HepG2 (cell line): ENCODE measurements around the gene ZNF615. TPM values are rescaled to one million over a fixed set of nuclear protein-coding genes. Genes with fewer than 3 reads are reported as not detected.

Experiments used
- ATAC-seq: fragments of 200-7000 bp; cut with Tn5 transposase; 3 replicates; pipeline ENCODE4 v1.9.1; 2020; ENCODE audit warnings: mild to moderate bottlenecking, moderate library complexity
- BruUV-seq: library from RNA; stranded (reverse); fragments of 400-500 nt; replicated peaks from 2 replicates; lab custom pipeline; 2021; lab: Mats Ljungman, UMichigan
- CTCF ChIA-PET: fragments of 300-600 bp; formaldehyde crosslinking; extraction: SDS; loops from one replicate; lab custom pipeline; 2021; ENCODE audit warnings: low total read pairs, inconsistent platforms, low intra/inter-chr PET ratio; lab: Yijun Ruan, JAX
- POLR2A ChIA-PET: fragments of 350-600 bp; sonication (Branson Sonifier 250); formaldehyde crosslinking; loops from one replicate; lab custom pipeline; 2020; ENCODE audit warnings: antibody characterized with exemption, inconsistent platforms; lab: Yijun Ruan, JAX
- DNase-seq: peaks from one replicate; pipeline ENCODE4 v3.0.0-alpha.2; 2015; ENCODE audit warnings: low spot score
- FAIRE-seq: peaks from 3 replicates; lab custom pipeline; 2011; peaks lifted over from hg19 to GRCh38; lab: Jason Lieb, UNC
- H2AFZ ChIP-seq: one replicate; pipeline ENCODE4 v1.6.1; 2011; ENCODE audit warnings: low read length, inconsistent platforms
- H3K27ac ChIP-seq: fragments of 300-600 bp; 3 replicates; pipeline ENCODE4 v1.8.0; 2011; ENCODE audit warnings: mixed run types, mild to moderate bottlenecking, mixed read lengths, low read length, inconsistent platforms; ENCODE audit not compliant: insufficient read depth; ENCODE audit errors: extremely low read length
- H3K27me3 ChIP-seq, 2 experiments: fragments of 200-600 bp in 1 of 2; 2 replicates in 1 of 2; 3 replicates in 1 of 2; pipeline versions ENCODE4 v1.6.0 to v1.8.0; 2011; ENCODE audit warnings: low read length in 2 of 2, mild to moderate bottlenecking in 2 of 2, moderate library complexity in 2 of 2, inconsistent platforms in 1 of 2; ENCODE audit not compliant: insufficient read depth in 2 of 2, control insufficient read depth in 1 of 2
- H3K36me3 ChIP-seq, 2 experiments: fragments of 200-600 bp in 1 of 2; replicated peaks in 1 of 2; 2 replicates in 1 of 2; 3 replicates in 1 of 2; pipeline versions ENCODE4 v1.5.1 to v1.8.0; 2011; ENCODE audit warnings: low read length in 2 of 2, inconsistent platforms in 1 of 2; ENCODE audit not compliant: insufficient read depth in 2 of 2, control insufficient read depth in 1 of 2
- H3K4me1 ChIP-seq: 2 replicates; pipeline ENCODE4 v1.5.1; 2012; ENCODE audit warnings: low read length, inconsistent platforms; ENCODE audit not compliant: insufficient read depth
- H3K4me2 ChIP-seq: 2 replicates; pipeline ENCODE4 v1.6.0; 2011; ENCODE audit warnings: low read depth, low read length, inconsistent platforms
- H3K4me3 ChIP-seq, 3 experiments: fragments of 200-600 bp in 1 of 3; sonication (generic), shearing (Covaris generic) in 1 of 3; replicated peaks in 1 of 3; 2 replicates each; pipeline ENCODE4 v1.5.1; 2011 to 2016; ENCODE audit warnings: low read length in 3 of 3, inconsistent platforms in 2 of 3, low read depth in 2 of 3, mild to moderate bottlenecking in 2 of 3, control low read depth in 1 of 3, mixed read lengths in 1 of 3; ENCODE audit not compliant: insufficient read depth in 1 of 3
- H3K79me2 ChIP-seq: one replicate; pipeline ENCODE4 v1.6.1; 2011; ENCODE audit warnings: low read length, inconsistent platforms; ENCODE audit not compliant: insufficient read depth
- H3K9ac ChIP-seq: 2 replicates; pipeline ENCODE4 v1.6.0; 2011; ENCODE audit warnings: mild to moderate bottlenecking, low read depth, low read length, inconsistent platforms; ENCODE audit not compliant: insufficient read depth
- H3K9me3 ChIP-seq: 2 replicates; pipeline ENCODE4 v1.5.1; 2012; ENCODE audit warnings: mild to moderate bottlenecking, low read length
- H4K20me1 ChIP-seq: 2 replicates; pipeline ENCODE4 v1.6.0; 2011; ENCODE audit warnings: inconsistent platforms, mild to moderate bottlenecking, low read length, moderate library complexity; ENCODE audit not compliant: insufficient read depth
- CCDC6 ChIP-seq: sonication (generic); formaldehyde crosslinking; IDR thresholded peaks from 2 replicates; pipeline ENCODE4 v1.8.1; 2022; ENCODE audit warnings: mild to moderate bottlenecking, missing genetic modification reagents, moderate library complexity
- MYNN ChIP-seq: sonication (generic); formaldehyde crosslinking; IDR thresholded peaks from 2 replicates; pipeline ENCODE4 v1.4.0; 2020; ENCODE audit warnings: mild to moderate bottlenecking, low read depth, missing genetic modification reagents
- NR1H2 ChIP-seq: sonication (generic); formaldehyde crosslinking; IDR thresholded peaks from 2 replicates; pipeline ENCODE4 v1.8.1; 2022; ENCODE audit warnings: low read depth, missing genetic modification reagents, borderline replicate concordance
- SOX5 ChIP-seq: IDR thresholded peaks from 2 replicates; pipeline ENCODE4 v1.6.1; 2016; ENCODE audit warnings: borderline replicate concordance
- ZFP36L2 ChIP-seq: sonication (generic); formaldehyde crosslinking; IDR thresholded peaks from 2 replicates; pipeline ENCODE4 v1.4.0; 2020; ENCODE audit warnings: missing genetic modification reagents
- ZNF17 ChIP-seq: sonication (generic); formaldehyde crosslinking; IDR thresholded peaks from 2 replicates; pipeline ENCODE4 v1.5.0; 2020; ENCODE audit warnings: mild to moderate bottlenecking, missing genetic modification reagents
- ZNF317 ChIP-seq: sonication (generic); formaldehyde crosslinking; IDR thresholded peaks from 2 replicates; pipeline ENCODE4 v1.5.0; 2020; ENCODE audit warnings: mild to moderate bottlenecking, missing genetic modification reagents
- ZNF34 ChIP-seq: sonication (generic); formaldehyde crosslinking; IDR thresholded peaks from 2 replicates; pipeline ENCODE4 v1.4.0; 2020; ENCODE audit warnings: mild to moderate bottlenecking, missing genetic modification reagents, borderline replicate concordance
- ZNF83 ChIP-seq: sonication (generic); formaldehyde crosslinking; IDR thresholded peaks from 2 replicates; pipeline ENCODE4 v1.4.0; 2020; ENCODE audit warnings: missing genetic modification reagents, mild to moderate bottlenecking, borderline replicate concordance
- whole genome bisulfite sequencing: methylation state at CpG from one replicate; pipeline ENCODE4 v1.1.6; 2017; ENCODE audit warnings: low lambda C conversion rate; 5-methylcytosine and 5-hydroxymethylcytosine counted together
- in situ Hi-C: cut with HindIII; loops from 2 replicates; pipeline ENCODE4 v1.10.0; 2017; ENCODE audit warnings: low pct_unique_long_range_greater_than_20kb; ENCODE audit not compliant: extremely low pct_ligation_motif_present
- intact Hi-C: fragments of 100-400 bp; cut with micrococcal nuclease; formaldehyde crosslinking; loops from one replicate; pipeline ENCODE4 v1.10.0; 2022; ENCODE audit not compliant: unreplicated experiment
- polyA plus RNA-seq, 8 experiments: library from polyadenylated mRNA; depleted of rRNA in 3 of 8; stranded (reverse) in 7 of 8; unstranded in 1 of 8; fragments of >200 nt; fragmentation: Illumina TruSeq in 4 of 8; extraction: Trizol in 4 of 8; gene quantifications; 2 replicates each; pipeline versions ENCODE4 v1.2.1 to v1.2.3, GENCODE V29; 2011 to 2016; ENCODE audit warnings: low read depth in 4 of 8, missing spikeins in 1 of 8, mixed read lengths in 1 of 8; ENCODE audit not compliant: insufficient read depth in 1 of 8
- total RNA-seq, 5 experiments: library from RNA; depleted of rRNA; stranded (reverse); fragments of >200 nt; fragmentation: Illumina TruSeq; extraction: Trizol; gene quantifications; 2 replicates each; pipeline ENCODE4 v1.2.3, GENCODE V29; 2016; ENCODE audit warnings: low read depth in 1 of 5
- TF ChIP-seq, protein P1 (sequence below): sonication (generic); formaldehyde crosslinking; IDR thresholded peaks from 2 replicates; pipeline ENCODE4 v1.4.0; 2020; ENCODE audit warnings: missing genetic modification reagents
- TF ChIP-seq, protein P2 (sequence below): sonication (generic); formaldehyde crosslinking; IDR thresholded peaks from 2 replicates; pipeline ENCODE4 v1.4.0; 2020; ENCODE audit warnings: mild to moderate bottlenecking, missing genetic modification reagents, borderline replicate concordance
- TF ChIP-seq, protein P3 (sequence below): sonication (generic); IDR thresholded peaks from 2 replicates; pipeline ENCODE4 v1.6.1; 2016; ENCODE audit warnings: low read depth, borderline replicate concordance

Gene ZNF615
- total and polyA plus RNA-seq, 2 of the 13 experiments (the other 11 are each of a cell fraction or from before 2014, with no cell fraction given), result 5.2 to 7.8 TPM

DNA sequence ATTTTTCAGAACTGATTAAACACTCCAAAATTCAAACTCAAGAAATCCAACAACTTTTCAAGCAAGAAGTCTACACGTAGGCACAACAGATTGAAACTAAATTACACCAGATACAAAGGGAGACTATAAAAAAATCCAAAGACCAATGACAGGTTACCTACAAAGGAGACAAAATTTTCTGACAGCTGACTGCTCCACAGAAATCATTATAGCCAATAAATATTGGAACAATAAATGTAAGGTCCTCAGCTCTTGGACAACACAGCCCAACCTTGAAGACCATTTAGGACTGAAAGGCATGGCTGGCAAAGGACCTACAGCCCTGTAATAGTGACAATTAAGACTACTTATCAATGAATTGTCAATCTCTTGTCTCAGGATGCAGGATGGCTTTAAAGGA lies 37.3 kb downstream of the ZNF615 start:
- no peaks in the 10 kb centered on the region for H3K4me1 ChIP-seq
- no peak overlapping the region for H3K4me3 ChIP-seq
- ChIA-PET POLR2A (no interaction called here), CTCF (no interaction called here)
- ATAC-seq (no peak), FAIRE-seq (no peak)
- BruUV-seq, result no TSS peak
- peaks cover 58% of the 10 kb centered on the region for H3K9me3 ChIP-seq
- no peak overlapping the region for H3K27ac ChIP-seq
- H4K20me1 ChIP-seq, result no peaks in the 10 kb centered on the region
- no peaks in the 10 kb centered on the region for H3K27me3 ChIP-seq
- no peaks in the 10 kb centered on the region for H3K79me2 ChIP-seq
- H3K9ac ChIP-seq, result no peak overlapping the region
- no peak overlapping the region for H3K4me2 ChIP-seq
- H3K36me3 ChIP-seq, result peaks cover 22 to 71% of the 10 kb centered on the region in 2 experiments
- intact Hi-C loops, result no loop called here
- H2AFZ ChIP-seq, result no peak overlapping the region
- in situ Hi-C loops, result no loop called here
- WGBS, result 97% methylated on average over 1 of the region's 1 CpG
- TF ChIP-seq ZNF317 (CRISPR knock-in tag) (peak; percentile 92), ZFP36L2 (CRISPR knock-in tag) (no peak)
- TF ChIP-seq, all 625 proteins: peak for 1
- no peak for DNase-seq

DNA sequence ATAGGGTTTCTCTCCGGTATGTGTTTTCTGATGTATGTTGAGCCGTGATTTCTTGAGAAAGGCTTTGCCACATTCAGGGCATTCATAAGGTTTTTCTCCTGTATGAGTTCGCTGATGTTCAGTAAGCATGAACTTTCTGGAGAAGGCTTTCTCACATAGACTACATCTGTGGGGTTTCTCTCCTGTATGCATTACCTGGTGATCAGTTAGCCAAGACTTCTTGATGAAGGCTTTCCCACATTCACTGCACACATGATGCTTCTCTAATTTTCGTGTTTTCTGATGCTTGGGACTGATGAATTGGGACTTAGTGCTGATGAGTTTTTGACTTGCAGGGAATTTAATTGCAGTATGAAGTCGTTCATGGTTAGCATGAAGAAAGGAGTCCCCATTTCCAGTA lies 42.4 kb downstream of the ZNF615 start:
- ChIA-PET POLR2A (no interaction called here), CTCF (no interaction called here)
- H3K27ac ChIP-seq, result no peak overlapping the region
- no peak for FAIRE-seq
- no peak overlapping the region for H2AFZ ChIP-seq
- no TSS peak for BruUV-seq
- no peak for DNase-seq
- H3K36me3 ChIP-seq, result peaks cover 9 to 51% of the 10 kb centered on the region in 2 experiments; a peak in 4 of 5 replicates
- peaks cover 20% of the 10 kb centered on the region for H3K4me1 ChIP-seq
- no peak for ATAC-seq
- H3K27me3 ChIP-seq, result no peaks in the 10 kb centered on the region
- H3K79me2 ChIP-seq, result no peaks in the 10 kb centered on the region
- no peaks in the 10 kb centered on the region for H4K20me1 ChIP-seq
- intact Hi-C loops, result no loop called here
- no peak overlapping the region for H3K4me3 ChIP-seq
- no peak overlapping the region for H3K9ac ChIP-seq
- H3K9me3 ChIP-seq, result peaks cover 11% of the 10 kb centered on the region
- in situ Hi-C loops, result no loop called here
- no peak overlapping the region for H3K4me2 ChIP-seq
- WGBS, result 97% methylated on average over 5 of the region's 5 CpGs
- TF ChIP-seq NR1H2 (CRISPR knock-in tag) (no peak), CCDC6 (CRISPR knock-in tag) (no peak), ZNF83 (no peak), ZNF17 (CRISPR knock-in tag) (no peak), ZNF34 (no peak), SOX5 (CRISPR knock-in tag) (no peak), MYNN (CRISPR knock-in tag) (no peak)
- TF ChIP-seq, protein P1, sequence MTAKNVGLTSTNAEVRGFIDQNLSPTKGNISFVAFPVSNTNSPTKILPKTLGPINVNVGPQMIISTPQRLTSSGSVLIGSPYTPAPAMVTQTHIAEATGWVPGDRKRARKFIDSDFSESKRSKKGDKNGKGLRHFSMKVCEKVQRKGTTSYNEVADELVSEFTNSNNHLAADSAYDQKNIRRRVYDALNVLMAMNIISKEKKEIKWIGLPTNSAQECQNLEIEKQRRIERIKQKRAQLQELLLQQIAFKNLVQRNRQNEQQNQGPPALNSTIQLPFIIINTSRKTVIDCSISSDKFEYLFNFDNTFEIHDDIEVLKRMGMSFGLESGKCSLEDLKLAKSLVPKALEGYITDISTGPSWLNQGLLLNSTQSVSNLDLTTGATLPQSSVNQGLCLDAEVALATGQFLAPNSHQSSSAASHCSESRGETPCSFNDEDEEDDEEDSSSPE, result no peak
- TF ChIP-seq, protein P2, sequence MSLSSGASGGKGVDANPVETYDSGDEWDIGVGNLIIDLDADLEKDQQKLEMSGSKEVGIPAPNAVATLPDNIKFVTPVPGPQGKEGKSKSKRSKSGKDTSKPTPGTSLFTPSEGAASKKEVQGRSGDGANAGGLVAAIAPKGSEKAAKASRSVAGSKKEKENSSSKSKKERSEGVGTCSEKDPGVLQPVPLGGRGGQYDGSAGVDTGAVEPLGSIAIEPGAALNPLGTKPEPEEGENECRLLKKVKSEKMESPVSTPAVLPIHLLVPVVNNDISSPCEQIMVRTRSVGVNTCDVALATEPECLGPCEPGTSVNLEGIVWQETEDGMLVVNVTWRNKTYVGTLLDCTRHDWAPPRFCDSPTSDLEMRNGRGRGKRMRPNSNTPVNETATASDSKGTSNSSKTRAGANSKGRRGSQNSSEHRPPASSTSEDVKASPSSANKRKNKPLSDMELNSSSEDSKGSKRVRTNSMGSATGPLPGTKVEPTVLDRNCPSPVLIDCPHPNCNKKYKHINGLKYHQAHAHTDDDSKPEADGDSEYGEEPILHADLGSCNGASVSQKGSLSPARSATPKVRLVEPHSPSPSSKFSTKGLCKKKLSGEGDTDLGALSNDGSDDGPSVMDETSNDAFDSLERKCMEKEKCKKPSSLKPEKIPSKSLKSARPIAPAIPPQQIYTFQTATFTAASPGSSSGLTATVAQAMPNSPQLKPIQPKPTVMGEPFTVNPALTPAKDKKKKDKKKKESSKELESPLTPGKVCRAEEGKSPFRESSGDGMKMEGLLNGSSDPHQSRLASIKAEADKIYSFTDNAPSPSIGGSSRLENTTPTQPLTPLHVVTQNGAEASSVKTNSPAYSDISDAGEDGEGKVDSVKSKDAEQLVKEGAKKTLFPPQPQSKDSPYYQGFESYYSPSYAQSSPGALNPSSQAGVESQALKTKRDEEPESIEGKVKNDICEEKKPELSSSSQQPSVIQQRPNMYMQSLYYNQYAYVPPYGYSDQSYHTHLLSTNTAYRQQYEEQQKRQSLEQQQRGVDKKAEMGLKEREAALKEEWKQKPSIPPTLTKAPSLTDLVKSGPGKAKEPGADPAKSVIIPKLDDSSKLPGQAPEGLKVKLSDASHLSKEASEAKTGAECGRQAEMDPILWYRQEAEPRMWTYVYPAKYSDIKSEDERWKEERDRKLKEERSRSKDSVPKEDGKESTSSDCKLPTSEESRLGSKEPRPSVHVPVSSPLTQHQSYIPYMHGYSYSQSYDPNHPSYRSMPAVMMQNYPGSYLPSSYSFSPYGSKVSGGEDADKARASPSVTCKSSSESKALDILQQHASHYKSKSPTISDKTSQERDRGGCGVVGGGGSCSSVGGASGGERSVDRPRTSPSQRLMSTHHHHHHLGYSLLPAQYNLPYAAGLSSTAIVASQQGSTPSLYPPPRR (CRISPR knock-in tag), result no peak
- TF ChIP-seq, protein P3, sequence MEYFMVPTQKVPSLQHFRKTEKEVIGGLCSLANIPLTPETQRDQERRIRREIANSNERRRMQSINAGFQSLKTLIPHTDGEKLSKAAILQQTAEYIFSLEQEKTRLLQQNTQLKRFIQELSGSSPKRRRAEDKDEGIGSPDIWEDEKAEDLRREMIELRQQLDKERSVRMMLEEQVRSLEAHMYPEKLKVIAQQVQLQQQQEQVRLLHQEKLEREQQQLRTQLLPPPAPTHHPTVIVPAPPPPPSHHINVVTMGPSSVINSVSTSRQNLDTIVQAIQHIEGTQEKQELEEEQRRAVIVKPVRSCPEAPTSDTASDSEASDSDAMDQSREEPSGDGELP, result no peak
